Upper lobe of right lung (tissue), 1 donor: ENCODE measurements around the gene PYM1. TPM values are rescaled to one million over a fixed set of nuclear protein-coding genes. Genes with fewer than 3 reads are reported as not detected.

Experiments
- ATAC-seq: fragments of 200-7000 bp; cut with Tn5 transposase; one replicate; pipeline ENCODE4 v1.9.1; 2020; ENCODE audit warnings: mild to moderate bottlenecking, moderate library complexity
- DNase-seq: peaks from one replicate; pipeline ENCODE4 v3.0.0-alpha.2; 2020
- H3K27ac ChIP-seq: fragments of 200-600 bp; one replicate; pipeline ENCODE4 v1.8.0; 2022
- H3K27me3 ChIP-seq: fragments of 200-600 bp; one replicate; pipeline ENCODE4 v1.8.0; 2022; ENCODE audit warnings: mild to moderate bottlenecking
- H3K36me3 ChIP-seq: fragments of 200-600 bp; one replicate; pipeline ENCODE4 v1.8.0; 2022
- H3K4me1 ChIP-seq: fragments of 200-600 bp; one replicate; pipeline ENCODE4 v1.8.0; 2022
- H3K4me3 ChIP-seq: fragments of 200-600 bp; one replicate; pipeline ENCODE4 v1.8.0; 2022; ENCODE audit warnings: mild to moderate bottlenecking
- H3K9me3 ChIP-seq: fragments of 200-600 bp; one replicate; pipeline ENCODE4 v1.8.0; 2022
- intact Hi-C: fragments of 100-400 bp; cut with DNase I; formaldehyde crosslinking; loops from one replicate; pipeline ENCODE4 v1.11.0; 2022
- total RNA-seq: library from RNA; stranded (reverse); fragmentation: NEBNext Ultra II Directional; extraction: Animal tissue kit (Norgen Biotek cat#: 25700); gene quantifications from one replicate; pipeline ENCODE4 v1.2.1, GENCODE V29; 2021
- TF ChIP-seq, protein P1 (sequence below): fragments of 200-600 bp; IDR thresholded peaks from one replicate; pipeline ENCODE4 v1.8.0; 2022; ENCODE audit warnings: antibody characterized with exemption
- donor health status: DM: no; HTN: yes; CAD: no; lungs with severe emphysema.

Gene PYM1
- total RNA-seq, 1 donor from 2014 or later: 29.1 TPM

DNA sequence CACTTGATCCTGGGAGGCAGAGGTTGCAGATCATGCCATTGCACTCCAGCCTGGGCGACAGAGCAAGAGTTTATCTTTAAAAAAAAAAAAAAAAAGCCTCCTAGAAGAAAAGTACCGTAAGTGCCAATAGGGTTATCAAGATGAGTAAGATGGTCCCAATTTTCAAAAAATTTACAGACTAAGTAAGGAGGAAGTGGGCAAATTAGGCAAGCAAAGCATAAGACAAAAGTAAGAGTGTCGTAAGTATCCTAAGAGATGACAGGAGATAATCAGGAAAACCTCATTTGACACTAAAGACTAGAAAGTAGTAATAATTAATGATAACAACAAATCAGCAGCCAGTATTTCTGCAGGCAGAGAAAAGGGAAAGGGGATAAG is 12.2 kb downstream of the PYM1 start:
- Histone ChIP-seq H3K4me3 (no peak overlapping the region), H3K4me1 (peaks cover 9% of the 10 kb centered on the region), H3K9me3 (no peaks in the 10 kb centered on the region), H3K27ac (no peak overlapping the region), H3K36me3 (peaks cover 18% of the 10 kb centered on the region), H3K27me3 (no peaks in the 10 kb centered on the region)
- no peak for DNase-seq
- peak; percentile 39 for ATAC-seq
- TF ChIP-seq, protein P1, sequence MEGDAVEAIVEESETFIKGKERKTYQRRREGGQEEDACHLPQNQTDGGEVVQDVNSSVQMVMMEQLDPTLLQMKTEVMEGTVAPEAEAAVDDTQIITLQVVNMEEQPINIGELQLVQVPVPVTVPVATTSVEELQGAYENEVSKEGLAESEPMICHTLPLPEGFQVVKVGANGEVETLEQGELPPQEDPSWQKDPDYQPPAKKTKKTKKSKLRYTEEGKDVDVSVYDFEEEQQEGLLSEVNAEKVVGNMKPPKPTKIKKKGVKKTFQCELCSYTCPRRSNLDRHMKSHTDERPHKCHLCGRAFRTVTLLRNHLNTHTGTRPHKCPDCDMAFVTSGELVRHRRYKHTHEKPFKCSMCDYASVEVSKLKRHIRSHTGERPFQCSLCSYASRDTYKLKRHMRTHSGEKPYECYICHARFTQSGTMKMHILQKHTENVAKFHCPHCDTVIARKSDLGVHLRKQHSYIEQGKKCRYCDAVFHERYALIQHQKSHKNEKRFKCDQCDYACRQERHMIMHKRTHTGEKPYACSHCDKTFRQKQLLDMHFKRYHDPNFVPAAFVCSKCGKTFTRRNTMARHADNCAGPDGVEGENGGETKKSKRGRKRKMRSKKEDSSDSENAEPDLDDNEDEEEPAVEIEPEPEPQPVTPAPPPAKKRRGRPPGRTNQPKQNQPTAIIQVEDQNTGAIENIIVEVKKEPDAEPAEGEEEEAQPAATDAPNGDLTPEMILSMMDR: no peak
- intact Hi-C loops: no loop called here

DNA sequence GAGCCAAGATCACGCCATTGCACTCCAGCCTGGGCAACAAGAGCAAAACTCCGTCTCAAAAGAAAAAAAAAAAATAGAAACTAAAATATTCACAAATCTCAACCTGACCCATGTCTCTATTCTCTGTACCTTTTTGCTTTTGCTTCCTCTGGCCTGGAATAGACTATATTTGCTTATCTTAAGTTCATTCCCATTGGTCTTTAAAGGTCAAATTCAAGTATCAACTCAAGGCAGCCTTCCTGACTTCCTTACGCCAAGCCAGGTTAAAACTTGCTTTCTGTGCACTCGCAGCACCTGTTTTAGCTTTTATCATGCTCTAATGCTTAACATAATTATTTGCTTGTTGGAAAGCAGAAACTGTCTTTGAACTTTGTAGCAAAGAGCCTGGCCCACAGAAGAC is 14.8 kb downstream of the PYM1 start:
- no peaks in the 10 kb centered on the region for H3K27me3 ChIP-seq
- peaks cover 20% of the 10 kb centered on the region for H3K4me1 ChIP-seq
- DNase-seq (no peak), ATAC-seq (no peak)
- no peak overlapping the region for H3K4me3 ChIP-seq
- H3K36me3 ChIP-seq: peaks cover 18% of the 10 kb centered on the region
- TF ChIP-seq, protein P1: no peak
- H3K27ac ChIP-seq: no peak overlapping the region
- no peaks in the 10 kb centered on the region for H3K9me3 ChIP-seq
- intact Hi-C loops: no loop called here

DNA sequence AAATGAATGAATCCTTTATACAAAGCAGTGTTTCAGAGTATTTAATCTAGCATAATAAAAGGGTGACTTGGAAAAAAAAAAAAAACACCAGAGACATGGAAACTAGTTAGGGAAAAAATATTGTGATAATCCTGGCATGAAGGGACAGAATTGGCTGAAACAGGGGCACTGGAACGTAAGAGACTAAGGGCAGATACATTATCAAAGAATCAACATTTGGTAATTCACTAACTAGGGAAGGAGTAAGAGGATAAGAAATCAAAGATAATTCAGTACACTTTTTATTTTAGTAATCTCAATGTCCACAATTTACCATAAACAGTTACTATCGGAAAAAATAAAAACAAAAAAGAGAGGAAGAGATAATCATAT is 18.2 kb downstream of the PYM1 start:
- Histone ChIP-seq H3K4me3 (no peak overlapping the region), H3K36me3 (peaks cover 14% of the 10 kb centered on the region), H3K27ac (peak overlapping the region; percentile 47), H3K4me1 (peaks cover 11% of the 10 kb centered on the region), H3K27me3 (no peaks in the 10 kb centered on the region), H3K9me3 (no peaks in the 10 kb centered on the region)
- TF ChIP-seq, protein P1: no peak
- ATAC-seq (no peak), DNase-seq (no peak)
- intact Hi-C loops: no loop called here

DNA sequence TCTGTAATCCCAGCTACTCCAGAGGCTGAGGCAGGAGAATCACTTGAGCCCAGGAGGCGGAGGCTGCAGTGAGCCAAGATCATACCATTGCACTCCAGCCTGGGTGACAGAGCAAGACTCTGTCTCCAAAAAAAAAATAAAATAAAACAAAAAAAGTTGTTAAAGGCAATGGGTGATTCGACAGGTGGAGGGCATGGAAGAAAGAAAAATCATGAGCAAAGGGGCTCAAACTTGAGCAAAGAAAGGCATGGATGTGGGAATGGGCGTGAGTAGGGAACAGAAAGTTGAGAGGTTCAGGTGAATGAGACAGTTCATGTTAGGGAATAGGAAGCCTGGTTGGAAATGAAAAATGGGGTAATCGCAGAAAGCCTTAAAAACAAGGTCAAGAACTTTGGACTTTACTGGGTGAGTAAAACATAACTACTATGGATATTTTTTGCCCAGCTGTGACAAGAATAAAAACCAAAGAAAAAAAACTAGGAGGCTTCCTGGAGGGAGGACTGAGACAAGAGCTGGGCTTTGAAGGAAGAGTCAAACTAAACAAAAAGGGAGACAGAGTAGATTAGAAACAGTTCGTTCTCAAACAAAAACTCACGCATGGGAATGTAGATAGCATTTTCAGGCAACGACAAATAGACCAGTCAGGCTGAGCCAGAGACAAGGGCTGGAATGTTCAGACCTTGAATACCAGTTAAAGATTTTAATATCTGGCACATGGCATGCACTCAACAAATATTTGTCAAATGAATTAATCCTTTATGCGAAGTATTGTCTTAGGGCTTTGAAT is 18.8 kb downstream of the PYM1 start:
- Histone ChIP-seq H3K27ac (peak overlapping the region; percentile 47), H3K27me3 (no peaks in the 10 kb centered on the region), H3K4me1 (peaks cover 11% of the 10 kb centered on the region), H3K9me3 (no peaks in the 10 kb centered on the region), H3K36me3 (peaks cover 8% of the 10 kb centered on the region), H3K4me3 (no peak overlapping the region)
- ATAC-seq (peak; percentile 45), DNase-seq (no peak)
- TF ChIP-seq, protein P1: no peak
- intact Hi-C loops: no loop called here

DNA sequence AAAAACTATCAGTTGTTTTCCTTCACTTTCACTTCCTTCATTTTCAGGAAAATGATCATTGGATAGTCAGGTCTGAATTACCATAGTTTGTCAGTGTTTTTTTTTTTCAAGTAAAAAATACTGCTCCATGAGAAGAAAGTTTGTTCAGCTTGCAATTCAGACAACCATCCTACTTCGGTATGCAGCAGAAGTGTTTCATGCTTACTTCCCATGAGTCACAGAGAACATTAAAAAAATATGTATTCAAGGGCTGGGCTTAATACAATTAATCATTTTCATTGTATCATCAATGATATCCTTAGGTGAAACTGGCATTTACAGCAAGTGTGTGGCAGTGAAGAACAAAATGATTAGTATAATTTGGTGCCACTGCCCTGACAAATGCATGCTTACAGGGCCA is 21.6 kb downstream of the PYM1 start:
- no peaks in the 10 kb centered on the region for H3K9me3 ChIP-seq
- TF ChIP-seq, protein P1: no peak
- no peak for DNase-seq
- no peak overlapping the region for H3K4me3 ChIP-seq
- H3K27ac ChIP-seq: no peak overlapping the region
- H3K27me3 ChIP-seq: no peaks in the 10 kb centered on the region
- intact Hi-C loops: no loop called here
- H3K4me1 ChIP-seq: peaks cover 11% of the 10 kb centered on the region
- peaks cover 13% of the 10 kb centered on the region for H3K36me3 ChIP-seq
- ATAC-seq: no peak
